Measurements from ENCODE around the gene RAD21L1.
A peak's percentile ranks its signal among the peaks of the same experiment; 100 is the strongest.

Gene RAD21L1

GRCh38 chr20:1274485-1275311 is 48.9 kb downstream of the RAD21L1 start:
- peak; percentile 27 for DNase-seq

- DNase-seq = no peak
These were observed 50.1 kb downstream of the RAD21L1 start for GRCh38 chr20:1275919-1276318.

GRCh38 chr20:1277529-1278322 is 51.9 kb downstream of the RAD21L1 start:
- DNase-seq = no peak

- DNase-seq = no peak
These were observed 53.1 kb downstream of the RAD21L1 start for GRCh38 chr20:1278993-1279392.

- no peak for DNase-seq
These were observed 54.6 kb downstream of the RAD21L1 start for GRCh38 chr20:1280195-1281102.

DNA sequence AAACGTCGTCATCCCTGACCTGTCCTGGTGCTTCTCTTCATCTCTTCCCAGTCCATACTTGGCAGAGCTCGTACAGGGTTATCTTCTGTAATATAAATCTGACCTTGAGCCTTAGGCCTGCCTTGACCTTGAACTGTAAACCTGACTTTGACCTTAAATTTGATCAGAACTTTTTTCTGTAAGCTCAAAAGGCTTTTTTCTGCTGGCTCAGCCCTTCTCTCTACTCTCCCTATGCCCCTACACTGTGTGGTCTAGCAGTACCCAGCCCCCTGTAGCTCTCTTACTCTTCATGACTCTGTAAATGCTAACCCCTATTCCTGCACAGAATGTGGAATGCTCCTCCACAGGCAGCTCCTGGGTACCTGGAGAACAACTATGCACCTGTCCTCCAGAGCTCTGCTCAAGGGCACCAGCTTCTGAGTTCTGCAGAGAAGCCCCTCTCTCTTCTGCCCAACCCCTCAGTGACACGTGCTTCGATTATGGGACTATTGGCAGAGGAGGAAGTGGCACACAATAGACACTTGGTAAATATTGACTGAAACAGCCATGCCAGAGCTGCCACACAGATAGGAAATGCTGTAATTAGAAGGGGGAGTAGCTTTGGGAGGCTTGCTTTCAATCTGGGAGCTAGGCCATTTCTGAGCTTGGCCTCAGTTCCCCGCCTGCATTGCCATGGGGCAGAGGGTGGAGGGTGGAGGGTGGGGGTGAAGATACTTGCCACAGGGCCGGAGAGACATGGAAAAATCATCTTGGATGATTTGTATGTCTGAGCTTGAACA is 55.6 kb downstream of the RAD21L1 start:
- no peak for DNase-seq

DNA sequence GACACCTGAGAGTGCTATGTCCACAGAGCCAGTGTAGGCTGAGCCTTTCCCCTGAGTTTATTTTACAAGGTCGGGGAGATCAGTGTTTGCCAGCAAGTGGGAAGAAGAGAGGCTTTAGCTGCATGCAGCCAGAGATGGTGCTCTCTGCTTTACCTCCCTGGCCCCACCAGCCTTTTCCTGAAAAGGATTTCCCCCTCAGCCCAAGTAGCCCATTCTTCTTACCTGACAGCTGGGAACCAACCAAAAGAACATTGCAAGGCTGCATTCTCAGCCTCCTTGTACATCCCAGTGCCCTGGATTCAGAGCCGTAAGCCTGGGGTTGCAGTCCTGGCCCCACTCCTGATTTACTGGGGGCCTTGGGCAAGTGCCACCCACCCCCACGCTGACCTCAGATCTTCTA is 57.1 kb downstream of the RAD21L1 start:
- no peak for DNase-seq

- no peak for DNase-seq
These were observed 58.0 kb downstream of the RAD21L1 start for GRCh38 chr20:1283522-1284510.

DNA sequence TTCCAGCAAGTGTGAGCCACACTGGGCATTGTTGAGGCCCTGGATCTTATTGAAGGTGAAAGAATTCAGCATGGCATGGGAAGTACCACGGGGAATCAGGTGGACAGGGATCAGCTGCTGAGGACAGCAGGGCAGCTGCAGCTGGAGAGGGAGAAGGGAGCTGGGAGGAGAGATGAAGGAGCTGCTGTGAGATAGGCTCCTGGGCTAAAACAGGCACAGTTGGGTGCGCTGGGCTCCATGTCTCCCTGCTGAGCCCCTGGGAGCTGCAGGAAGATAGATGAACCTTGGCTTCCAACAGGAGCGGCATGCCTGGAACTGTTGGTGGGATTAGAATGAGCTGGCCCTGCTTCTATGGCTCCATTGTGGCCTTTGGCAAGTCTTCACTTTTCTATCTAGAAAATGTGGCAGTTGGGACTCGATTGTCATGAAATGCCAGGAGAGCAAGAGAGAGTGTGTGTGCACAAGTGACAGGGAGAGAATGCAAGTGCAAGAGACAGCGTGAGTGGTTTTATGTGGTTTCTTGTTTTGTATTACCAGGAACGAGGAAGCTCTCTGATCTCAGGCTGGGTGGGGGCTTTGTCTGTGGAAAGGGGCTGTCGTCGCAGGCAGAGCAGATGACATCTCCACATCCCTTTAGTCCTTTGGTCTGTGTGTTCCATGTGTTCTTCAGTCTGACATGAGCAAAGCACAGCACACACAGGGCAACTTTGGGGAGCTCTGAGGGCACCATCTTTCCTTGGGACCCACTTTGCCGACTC is 60.6 kb downstream of the RAD21L1 start:
- DNase-seq = no peak

DNA sequence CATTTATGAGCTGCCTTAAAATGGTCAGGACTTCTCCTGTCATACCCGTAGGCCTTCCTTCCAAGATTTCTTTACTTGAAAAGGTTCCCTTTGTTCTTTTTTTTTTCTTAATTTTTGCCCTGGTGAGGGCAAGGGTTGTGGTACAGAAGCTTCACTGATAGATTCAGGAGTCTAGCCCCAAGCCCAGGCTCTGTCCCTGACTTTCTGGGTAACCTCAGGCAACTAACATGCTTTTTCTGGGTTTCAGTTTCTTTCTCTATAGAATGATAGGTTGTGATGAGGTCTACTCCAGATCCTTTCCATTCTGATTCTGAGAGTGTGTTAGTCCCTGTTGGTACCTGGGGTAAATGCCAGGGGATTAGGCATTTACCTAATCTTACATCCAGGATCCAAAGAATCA is 61.5 kb downstream of the RAD21L1 start:
- no peak for DNase-seq

GRCh38 chr20:1287787-1288569 is 62.1 kb downstream of the RAD21L1 start:
- no peak for DNase-seq

GRCh38 chr20:1291191-1291741 is 65.4 kb downstream of the RAD21L1 start:
- no peak for DNase-seq

- no peak for DNase-seq
These were observed 66.8 kb downstream of the RAD21L1 start for GRCh38 chr20:1292620-1293019.

- DNase-seq = no peak
These were observed 68.0 kb downstream of the RAD21L1 start for GRCh38 chr20:1293641-1294379.

DNA sequence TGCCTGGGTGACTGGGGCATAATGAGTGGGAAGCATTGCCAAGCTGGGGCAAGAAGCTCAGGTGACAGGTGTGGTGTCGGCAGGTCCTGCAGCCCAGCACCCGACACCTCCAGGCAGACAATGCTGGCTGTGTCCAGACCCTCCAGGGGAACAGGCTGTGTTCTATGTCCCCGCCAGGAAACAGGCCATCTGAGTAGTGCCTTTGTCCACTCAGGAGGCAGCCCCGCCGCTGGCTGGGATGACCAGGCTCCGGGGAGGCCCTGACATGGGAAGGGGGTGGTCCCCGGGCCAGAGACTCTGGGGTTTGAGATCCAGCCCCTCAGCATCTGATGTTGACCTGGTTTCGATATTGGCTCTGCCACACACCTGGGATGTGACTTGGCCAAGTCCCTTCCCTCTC is 68.7 kb downstream of the RAD21L1 start:
- no peak for DNase-seq

DNA sequence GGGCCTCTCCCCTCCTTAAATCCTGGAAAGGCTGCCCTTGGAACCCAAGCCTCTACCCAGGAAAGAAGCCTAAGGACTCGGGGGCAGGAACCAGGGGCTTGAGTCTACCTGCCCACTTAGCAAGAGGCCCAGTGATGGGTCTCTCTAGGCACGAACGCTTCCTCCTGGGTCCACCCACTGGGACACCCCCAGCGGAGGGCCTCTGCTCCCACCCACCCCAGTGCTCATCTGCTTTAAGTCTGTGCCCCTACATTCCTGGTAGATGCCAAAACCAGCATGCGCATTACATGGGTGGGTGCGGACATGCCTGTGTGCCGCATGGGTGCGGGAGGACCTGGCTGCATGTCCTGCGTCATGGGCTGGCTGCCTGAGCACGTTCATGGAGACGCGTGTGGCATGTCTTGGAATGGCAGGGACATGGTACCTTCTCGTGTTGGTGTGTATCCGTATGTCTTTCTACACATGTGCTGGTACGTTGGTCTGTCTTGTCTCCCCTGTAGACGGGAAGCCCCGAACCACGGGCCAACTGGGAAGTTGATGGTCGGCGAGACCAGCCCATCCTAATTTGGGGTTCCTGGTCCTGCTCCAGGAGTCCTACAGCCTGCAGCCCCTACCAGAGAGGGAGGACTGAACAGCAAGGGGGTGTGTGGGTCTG is 69.6 kb downstream of the RAD21L1 start:
- no peak for DNase-seq

DNA sequence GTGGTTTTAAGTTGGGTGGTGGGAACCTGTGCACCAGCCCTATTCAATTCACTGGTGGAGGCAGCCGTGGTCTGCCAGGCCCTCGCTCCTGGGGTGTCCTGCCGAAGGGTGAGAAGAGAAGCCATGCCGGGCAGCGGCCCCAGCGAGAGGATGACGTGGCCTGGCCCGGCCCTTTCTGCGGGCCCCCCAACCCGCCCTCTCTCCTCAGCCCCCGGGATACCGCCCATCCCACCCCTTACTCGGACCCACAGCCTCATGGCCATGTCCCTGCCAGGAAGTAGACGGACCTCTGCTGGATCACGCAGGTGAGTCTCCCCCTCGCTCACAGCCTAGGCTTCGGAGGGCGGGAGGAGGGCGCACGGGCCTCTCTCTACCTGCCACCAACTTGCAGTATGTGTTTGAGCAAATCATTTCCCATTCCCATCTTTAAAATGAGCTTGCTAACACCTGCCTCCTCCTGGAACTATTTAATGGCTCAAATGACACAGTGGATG is 70.3 kb downstream of the RAD21L1 start:
- no peak for DNase-seq

- DNase-seq = no peak
These were observed 71.1 kb downstream of the RAD21L1 start for GRCh38 chr20:1296922-1297321.
